ENCODE data around the gene PDXK.

PDXK gene

GRCh38 chr21:43762303-43763128, 43.6 kb downstream of the PDXK start:
- no peak for DNase-seq (ENCODE audit: low read depth in 3 of 3, low spot score in 1 of 3)

- DNase-seq (ENCODE audit: low read depth in 3 of 3, low spot score in 1 of 3) = no peak
Observed at GRCh38 chr21:43763901-43764523, 45.1 kb downstream of the PDXK start.

- no peak for DNase-seq (ENCODE audit: low read depth in 3 of 3, low spot score in 1 of 3)
Observed at GRCh38 chr21:43764576-43765495, 45.9 kb downstream of the PDXK start.

- DNase-seq (ENCODE audit: low read depth in 3 of 3, low spot score in 1 of 3) = no peak
Observed at GRCh38 chr21:43766734-43767497, 48.0 kb downstream of the PDXK start.

GRCh38 chr21:43767498-43767983, 48.6 kb downstream of the PDXK start:
- DNase-seq (ENCODE audit: low read depth in 3 of 3, low spot score in 1 of 3) = no peak

- DNase-seq (ENCODE audit: low read depth in 3 of 3, low spot score in 1 of 3) = no peak
Observed at GRCh38 chr21:43767984-43768867, 49.3 kb downstream of the PDXK start.

- no peak for DNase-seq (ENCODE audit: low read depth in 3 of 3, low spot score in 1 of 3)
Observed at GRCh38 chr21:43768868-43769167, 49.9 kb downstream of the PDXK start.

- no peak for DNase-seq (ENCODE audit: low read depth in 3 of 3, low spot score in 1 of 3)
Observed at GRCh38 chr21:43769325-43769958, 50.5 kb downstream of the PDXK start.

- no peak for DNase-seq (ENCODE audit: low read depth in 3 of 3, low spot score in 1 of 3)
Observed at GRCh38 chr21:43770066-43770655, 51.2 kb downstream of the PDXK start.

GRCh38 chr21:43771199-43771675, 52.3 kb downstream of the PDXK start:
- DNase-seq (ENCODE audit: low read depth in 3 of 3, low spot score in 1 of 3) = no peak

GRCh38 chr21:43771698-43772424, 52.9 kb downstream of the PDXK start:
- no peak for DNase-seq (ENCODE audit: low read depth in 3 of 3, low spot score in 1 of 3)

GRCh38 chr21:43772425-43772821, 53.5 kb downstream of the PDXK start:
- DNase-seq (ENCODE audit: low read depth in 3 of 3, low spot score in 1 of 3) = no peak

- no peak for DNase-seq (ENCODE audit: low read depth in 3 of 3, low spot score in 1 of 3)
Observed at GRCh38 chr21:43774163-43774562, 55.2 kb downstream of the PDXK start.

- DNase-seq (ENCODE audit: low read depth in 3 of 3, low spot score in 1 of 3) = no peak
Observed at GRCh38 chr21:43775190-43775589, 56.3 kb downstream of the PDXK start.

GRCh38 chr21:43775795-43776430, 57.0 kb downstream of the PDXK start, which contains the start of gene CSTB:
TSS of gene CSTB (minus strand) at chr21:43776308. CDS start at chr21:43776269, 39 bp downstream.
- peak; percentile 54 to 72 (median 70) for DNase-seq (ENCODE audit: low read depth in 3 of 3, low spot score in 1 of 3)

GRCh38 chr21:43777953-43778352, 59.0 kb downstream of the PDXK start:
- no peak for DNase-seq (ENCODE audit: low read depth in 3 of 3, low spot score in 1 of 3)

- DNase-seq (ENCODE audit: low read depth in 3 of 3, low spot score in 1 of 3) = no peak
Observed at GRCh38 chr21:43778469-43779335, 59.8 kb downstream of the PDXK start.
